ENCODE data around the gene TBRG1. TPM values are rescaled to one million over a fixed set of nuclear protein-coding genes. Genes with fewer than 3 reads are reported as not detected.

TBRG1 gene
- polyA plus RNA-seq, 3 donors = 39.7 to 84.7 (median 43.5) TPM

- H3K4me1 Mint-ChIP-seq = no peaks in the 10 kb centered on the region
- H3K27me3 ChIP-seq (ENCODE audit: control insufficient read depth in 2 of 2, insufficient read depth in 2 of 2, low read length in 2 of 2) = no peaks in the 10 kb centered on the region
These were observed 35.8 kb downstream of the TBRG1 start for GRCh38 chr11:124658501-124658900.

GRCh38 chr11:124658986-124659385 lies 36.3 kb downstream of the TBRG1 start:
- Mint-ChIP-seq H3K36me3 (no peaks in the 10 kb centered on the region), H3K4me1 (no peaks in the 10 kb centered on the region), H3K27me3 (ENCODE audit: low read depth in 3 of 3) (peaks cover 0 to 2% (median 0%) of the 10 kb centered on the region in 3 donors), H3K27ac (no peak overlapping the region), H3K4me3 (no peak overlapping the region), H3K9me3 (no peaks in the 10 kb centered on the region)
- no peak overlapping the region for H3K4me3 ChIP-seq (replicated peaks in 1 of 3; ENCODE audit: low read depth in 2 of 3, low read length in 3 of 3)
- H4K20me1 ChIP-seq (ENCODE audit: insufficient read depth, low read length) = no peaks in the 10 kb centered on the region
- no peaks in the 10 kb centered on the region for H3K36me3 ChIP-seq (replicated peaks in 1 of 2; ENCODE audit: control insufficient read depth in 1 of 2, insufficient read depth in 2 of 2, low read length in 2 of 2)
- H2AFZ ChIP-seq (ENCODE audit: insufficient read depth, low read depth, low read length, poor library complexity, severe bottlenecking) = no peak overlapping the region
- no peaks in the 10 kb centered on the region for H3K79me2 ChIP-seq (ENCODE audit: insufficient read depth, low read length)
- no peak overlapping the region for H3K4me2 ChIP-seq (replicated peaks; ENCODE audit: extremely low read depth, low read length, poor library complexity, severe bottlenecking)
- H3K4me1 ChIP-seq (ENCODE audit: control insufficient read depth in 1 of 2, insufficient read depth in 2 of 2, low read length in 2 of 2) = no peaks in the 10 kb centered on the region
- no peak overlapping the region for H3K27ac ChIP-seq (ENCODE audit: low read depth in 1 of 2, low read length in 2 of 2)
- H3K9me3 ChIP-seq (replicated peaks in 1 of 2; ENCODE audit: control insufficient read depth in 1 of 2, insufficient read depth in 1 of 2, low read length in 2 of 2) = no peaks in the 10 kb centered on the region
- H3K27me3 ChIP-seq (ENCODE audit: control insufficient read depth in 2 of 2, insufficient read depth in 2 of 2, low read length in 2 of 2) = no peaks in the 10 kb centered on the region
- H3K9ac ChIP-seq (ENCODE audit: insufficient read depth, low read length, poor library complexity, severe bottlenecking) = no peak overlapping the region
- TF ChIP-seq CTCF (IDR thresholded peaks at IDR 0.05) = no peak
- intact Hi-C loops (cut with micrococcal nuclease) = no loop called here
- WGBS (ENCODE audit: insufficient coverage) = 100% methylated on average over 1 of the region's 1 CpG
- DNase-seq = no peak

More at GRCh38 chr11:124658501-124658900, 35.8 kb downstream of the TBRG1 start:
- Histone ChIP-seq H3K4me3 (replicated peaks in 1 of 3; ENCODE audit: low read depth in 2 of 3, low read length in 3 of 3) (no peak overlapping the region), H4K20me1 (ENCODE audit: insufficient read depth, low read length) (no peaks in the 10 kb centered on the region), H3K4me2 (replicated peaks; ENCODE audit: extremely low read depth, low read length, poor library complexity, severe bottlenecking) (no peak overlapping the region), H3K79me2 (ENCODE audit: insufficient read depth, low read length) (no peaks in the 10 kb centered on the region), H3K9me3 (replicated peaks in 1 of 2; ENCODE audit: control insufficient read depth in 1 of 2, insufficient read depth in 1 of 2, low read length in 2 of 2) (no peaks in the 10 kb centered on the region), H2AFZ (ENCODE audit: insufficient read depth, low read depth, low read length, poor library complexity, severe bottlenecking) (no peak overlapping the region), H3K9ac (ENCODE audit: insufficient read depth, low read length, poor library complexity, severe bottlenecking) (no peak overlapping the region), H3K4me1 (ENCODE audit: control insufficient read depth in 1 of 2, insufficient read depth in 2 of 2, low read length in 2 of 2) (no peaks in the 10 kb centered on the region), H3K36me3 (replicated peaks in 1 of 2; ENCODE audit: control insufficient read depth in 1 of 2, insufficient read depth in 2 of 2, low read length in 2 of 2) (no peaks in the 10 kb centered on the region), H3K27ac (ENCODE audit: low read depth in 1 of 2, low read length in 2 of 2) (no peak overlapping the region)
- peaks cover 0 to 1% of the 10 kb centered on the region in 2 donors for H3K36me3 Mint-ChIP-seq
- peaks cover 0 to 2% (median 0%) of the 10 kb centered on the region in 3 donors for H3K27me3 Mint-ChIP-seq (ENCODE audit: low read depth in 3 of 3)
- no peak overlapping the region for H3K27ac Mint-ChIP-seq
- H3K4me3 Mint-ChIP-seq = no peak overlapping the region
- no CpG with 5 or more reads among the region's 3 CpGs for WGBS (ENCODE audit: insufficient coverage)
- intact Hi-C loops (cut with micrococcal nuclease) = no loop called here
- TF ChIP-seq CTCF (IDR thresholded peaks at IDR 0.05) = no peak
- DNase-seq = no peak
- no peaks in the 10 kb centered on the region for H3K9me3 Mint-ChIP-seq
